Measurements from ENCODE around the gene DLAT.

DNA sequence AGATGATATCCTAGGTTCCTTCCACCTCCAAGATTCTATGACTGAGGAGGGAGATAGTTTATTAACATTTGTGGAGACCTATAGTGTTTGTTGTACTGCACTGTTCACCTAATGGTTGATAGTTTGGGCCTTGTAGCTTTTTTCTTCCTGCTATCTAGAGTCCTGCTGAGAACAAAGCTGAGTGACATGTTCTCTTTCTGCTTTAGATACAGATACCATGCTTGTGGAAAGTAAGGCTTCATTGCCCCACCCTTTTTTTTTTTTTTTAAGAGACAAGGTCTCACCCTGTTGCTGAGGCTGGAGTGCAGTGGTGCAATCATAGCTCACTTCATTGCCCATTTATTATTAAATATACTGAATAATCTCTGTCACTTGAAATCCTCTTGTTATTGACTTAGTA, 12.3 kb downstream of the DLAT start:
- no peak for TF ChIP-seq EZH2 (IDR thresholded peaks at IDR 0.05)
- TF ChIP-seq POLR2AphosphoS5 (IDR thresholded peaks at IDR 0.05; ENCODE audit: borderline replicate concordance, low read depth, low read length) = no peak
- no peak for TF ChIP-seq FOXP2 (optimal IDR thresholded peaks at IDR 0.05; ENCODE audit: control extremely low read depth, extremely low read length, insufficient read depth)
